MM.1S (cell line): ENCODE measurements around the gene LAMA4.

Experiments
- DNase-seq: peaks from one replicate; pipeline ENCODE4 v3.0.0-alpha.2; 2015
- H2AFZ ChIP-seq: fragments of 300-600 bp; sonication (generic); 2 replicates; pipeline ENCODE4 v1.6.0; 2016; ENCODE audit warnings: antibody characterized with exemption, low read length
- H3F3A ChIP-seq: fragments of 300-600 bp; sonication (generic); 2 replicates; pipeline ENCODE4 v1.6.1; 2016; ENCODE audit warnings: mild to moderate bottlenecking, antibody characterized with exemption, low read length, moderate library complexity, mixed read lengths; ENCODE audit not compliant: insufficient read depth
- H3K27ac ChIP-seq: fragments of 300-600 bp; sonication (generic); 2 replicates; pipeline ENCODE4 v1.5.1; 2016; ENCODE audit warnings: mild to moderate bottlenecking, low read length
- H3K27me3 ChIP-seq: fragments of 300-600 bp; sonication (generic); replicated peaks from 2 replicates; pipeline ENCODE4 v1.6.0; 2016; ENCODE audit warnings: low read length; ENCODE audit not compliant: insufficient read depth
- H3K36me3 ChIP-seq: fragments of 300-600 bp; sonication (generic); replicated peaks from 2 replicates; pipeline ENCODE4 v1.6.1; 2016; ENCODE audit warnings: mild to moderate bottlenecking, low read length, mixed read lengths; ENCODE audit not compliant: insufficient read depth
- H3K4me1 ChIP-seq: fragments of 300-600 bp; sonication (generic); 2 replicates; pipeline ENCODE4 v1.6.1; 2016; ENCODE audit warnings: low read length, mixed read lengths
- H3K4me2 ChIP-seq: fragments of 300-600 bp; sonication (generic); 2 replicates; pipeline ENCODE4 v1.6.0; 2016; ENCODE audit warnings: low read depth, low read length
- H3K4me3 ChIP-seq: fragments of 300-600 bp; sonication (generic); 2 replicates; pipeline ENCODE4 v1.5.1; 2016; ENCODE audit warnings: low read length, mixed read lengths
- H3K79me2 ChIP-seq: fragments of 300-600 bp; sonication (generic); 2 replicates; pipeline ENCODE4 v1.6.1; 2016; ENCODE audit warnings: mixed run types, low read length, mixed read lengths
- H3K9ac ChIP-seq: fragments of 300-600 bp; sonication (generic); 2 replicates; pipeline ENCODE4 v1.6.1; 2016; ENCODE audit warnings: low read length, mixed read lengths
- H3K9me2 ChIP-seq: fragments of 300-600 bp; sonication (generic); replicated peaks from 2 replicates; pipeline ENCODE4 v1.6.1; 2016; ENCODE audit warnings: mild to moderate bottlenecking, low read length, mixed read lengths; ENCODE audit not compliant: insufficient read depth
- H3K9me3 ChIP-seq: fragments of 300-600 bp; sonication (generic); replicated peaks from 2 replicates; pipeline ENCODE4 v1.6.1; 2016; ENCODE audit warnings: mild to moderate bottlenecking, low read length, mixed read lengths; ENCODE audit not compliant: insufficient read depth
- H4K20me1 ChIP-seq: fragments of 300-600 bp; sonication (generic); 2 replicates; pipeline ENCODE4 v1.6.1; 2016; ENCODE audit warnings: mild to moderate bottlenecking, low read length, moderate library complexity, mixed read lengths; ENCODE audit not compliant: insufficient read depth
- EZH2 ChIP-seq: fragments of 300-600 bp; sonication (generic); optimal IDR thresholded peaks from 2 replicates; pipeline ENCODE3; 2017; ENCODE audit warnings: low read depth, mild to moderate bottlenecking, antibody characterized with exemption, low read length, mixed read lengths
- EZH2phosphoT487 ChIP-seq: fragments of 300-600 bp; sonication (generic); IDR thresholded peaks from 2 replicates; pipeline ENCODE4 v1.6.1; 2018; ENCODE audit warnings: antibody characterized with exemption, low read length
- TF ChIP-seq, protein P1 (sequence below): fragments of 300-600 bp; sonication (generic); IDR thresholded peaks from 2 replicates; pipeline ENCODE4 v1.5.1; 2016; ENCODE audit warnings: antibody characterized with exemption, low read length, mixed read lengths

LAMA4 gene

GRCh38 chr6:112116221-112116620 is 138.1 kb downstream of the LAMA4 start:
- Histone ChIP-seq H3K79me2 (no peaks in the 10 kb centered on the region), H3K4me1 (peaks cover 5% of the 10 kb centered on the region; the same call in 1 of the 2 replicates), H3K27me3 (no peaks in the 10 kb centered on the region), H3K9me3 (no peaks in the 10 kb centered on the region), H2AFZ (no peak overlapping the region), H3K4me2 (no peak overlapping the region), H3K9me2 (no peaks in the 10 kb centered on the region), H3F3A (no peaks in the 10 kb centered on the region), H4K20me1 (no peaks in the 10 kb centered on the region), H3K36me3 (no peaks in the 10 kb centered on the region), H3K9ac (no peak overlapping the region), H3K4me3 (no peak overlapping the region), H3K27ac (no peak overlapping the region)
- TF ChIP-seq EZH2phosphoT487 (no peak), EZH2 (no peak)
- TF ChIP-seq, protein P1, sequence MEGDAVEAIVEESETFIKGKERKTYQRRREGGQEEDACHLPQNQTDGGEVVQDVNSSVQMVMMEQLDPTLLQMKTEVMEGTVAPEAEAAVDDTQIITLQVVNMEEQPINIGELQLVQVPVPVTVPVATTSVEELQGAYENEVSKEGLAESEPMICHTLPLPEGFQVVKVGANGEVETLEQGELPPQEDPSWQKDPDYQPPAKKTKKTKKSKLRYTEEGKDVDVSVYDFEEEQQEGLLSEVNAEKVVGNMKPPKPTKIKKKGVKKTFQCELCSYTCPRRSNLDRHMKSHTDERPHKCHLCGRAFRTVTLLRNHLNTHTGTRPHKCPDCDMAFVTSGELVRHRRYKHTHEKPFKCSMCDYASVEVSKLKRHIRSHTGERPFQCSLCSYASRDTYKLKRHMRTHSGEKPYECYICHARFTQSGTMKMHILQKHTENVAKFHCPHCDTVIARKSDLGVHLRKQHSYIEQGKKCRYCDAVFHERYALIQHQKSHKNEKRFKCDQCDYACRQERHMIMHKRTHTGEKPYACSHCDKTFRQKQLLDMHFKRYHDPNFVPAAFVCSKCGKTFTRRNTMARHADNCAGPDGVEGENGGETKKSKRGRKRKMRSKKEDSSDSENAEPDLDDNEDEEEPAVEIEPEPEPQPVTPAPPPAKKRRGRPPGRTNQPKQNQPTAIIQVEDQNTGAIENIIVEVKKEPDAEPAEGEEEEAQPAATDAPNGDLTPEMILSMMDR, result no peak
- DNase-seq, result no peak

GRCh38 chr6:112114577-112115223 is 139.7 kb downstream of the LAMA4 start:
- no peaks in the 10 kb centered on the region for H3K9me2 ChIP-seq
- H3K4me3 ChIP-seq, result no peak overlapping the region
- no peaks in the 10 kb centered on the region for H3K79me2 ChIP-seq
- H3K27ac ChIP-seq, result no peak overlapping the region
- no peaks in the 10 kb centered on the region for H3F3A ChIP-seq
- no peaks in the 10 kb centered on the region for H4K20me1 ChIP-seq
- no peaks in the 10 kb centered on the region for H3K36me3 ChIP-seq
- TF ChIP-seq EZH2phosphoT487, result no peak
- TF ChIP-seq, protein P1, result no peak
- H3K4me2 ChIP-seq, result no peak overlapping the region
- H3K4me1 ChIP-seq, result peaks cover 5% of the 10 kb centered on the region; the same call in 1 of the 2 replicates
- no peak overlapping the region for H2AFZ ChIP-seq
- no peak overlapping the region for H3K9ac ChIP-seq
- H3K9me3 ChIP-seq, result no peaks in the 10 kb centered on the region
- DNase-seq, result no peak
- no peaks in the 10 kb centered on the region for H3K27me3 ChIP-seq

- H3K27me3 ChIP-seq, result no peaks in the 10 kb centered on the region
- no peaks in the 10 kb centered on the region for H3K36me3 ChIP-seq
- no peaks in the 10 kb centered on the region for H3F3A ChIP-seq
- no peak overlapping the region for H3K4me2 ChIP-seq
- H2AFZ ChIP-seq, result no peak overlapping the region
- no peaks in the 10 kb centered on the region for H3K9me3 ChIP-seq
- H3K4me3 ChIP-seq, result no peak overlapping the region
- H3K79me2 ChIP-seq, result no peaks in the 10 kb centered on the region
- no peak overlapping the region for H3K27ac ChIP-seq
- TF ChIP-seq EZH2 (no peak), EZH2phosphoT487 (no peak)
- TF ChIP-seq, protein P1, result no peak
- no peaks in the 10 kb centered on the region for H4K20me1 ChIP-seq
- peaks cover 5% of the 10 kb centered on the region; the same call in 1 of the 2 replicates for H3K4me1 ChIP-seq
- no peak for DNase-seq
- no peaks in the 10 kb centered on the region for H3K9me2 ChIP-seq
- no peak overlapping the region for H3K9ac ChIP-seq
These were observed 140.4 kb downstream of the LAMA4 start for GRCh38 chr6:112113918-112114317.
